ENCODE measurements around the gene PARD3B.

The PARD3B gene

DNA sequence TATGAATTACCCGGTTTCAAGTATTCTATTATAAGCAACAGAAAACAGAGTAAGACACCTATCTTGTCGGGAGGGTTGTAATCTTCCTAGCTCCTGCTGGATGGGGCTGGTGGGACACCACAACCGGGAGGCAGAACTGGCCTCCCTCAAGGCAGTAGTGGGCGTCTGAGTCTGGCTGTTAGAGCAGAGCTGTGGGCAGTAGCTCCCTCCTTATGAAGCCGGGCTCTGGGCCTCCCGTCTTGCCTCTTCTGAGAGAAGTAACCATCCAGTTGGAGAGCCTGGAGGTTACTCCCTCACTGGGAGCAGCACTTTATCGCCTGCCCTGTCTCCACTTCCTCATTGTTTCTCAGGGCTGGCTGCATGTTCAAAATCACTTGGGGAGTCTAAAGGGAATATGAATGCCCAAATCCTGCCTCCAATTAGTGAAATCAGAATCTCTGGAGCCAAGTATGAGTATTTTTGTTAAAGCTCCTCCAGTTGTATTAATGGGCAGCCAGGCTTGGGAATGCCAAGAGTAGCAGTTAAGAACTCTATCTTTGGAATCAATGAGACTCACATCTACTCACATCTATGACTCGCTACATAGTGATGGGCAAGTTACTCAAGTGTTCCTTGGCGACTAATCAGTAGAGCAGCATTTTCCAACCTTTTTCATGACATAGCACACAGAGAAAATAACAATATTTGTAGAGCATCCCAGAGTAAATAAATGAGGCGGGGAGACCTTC lies 1109.8 kb downstream of the PARD3B start:
- no peak for DNase-seq

DNA sequence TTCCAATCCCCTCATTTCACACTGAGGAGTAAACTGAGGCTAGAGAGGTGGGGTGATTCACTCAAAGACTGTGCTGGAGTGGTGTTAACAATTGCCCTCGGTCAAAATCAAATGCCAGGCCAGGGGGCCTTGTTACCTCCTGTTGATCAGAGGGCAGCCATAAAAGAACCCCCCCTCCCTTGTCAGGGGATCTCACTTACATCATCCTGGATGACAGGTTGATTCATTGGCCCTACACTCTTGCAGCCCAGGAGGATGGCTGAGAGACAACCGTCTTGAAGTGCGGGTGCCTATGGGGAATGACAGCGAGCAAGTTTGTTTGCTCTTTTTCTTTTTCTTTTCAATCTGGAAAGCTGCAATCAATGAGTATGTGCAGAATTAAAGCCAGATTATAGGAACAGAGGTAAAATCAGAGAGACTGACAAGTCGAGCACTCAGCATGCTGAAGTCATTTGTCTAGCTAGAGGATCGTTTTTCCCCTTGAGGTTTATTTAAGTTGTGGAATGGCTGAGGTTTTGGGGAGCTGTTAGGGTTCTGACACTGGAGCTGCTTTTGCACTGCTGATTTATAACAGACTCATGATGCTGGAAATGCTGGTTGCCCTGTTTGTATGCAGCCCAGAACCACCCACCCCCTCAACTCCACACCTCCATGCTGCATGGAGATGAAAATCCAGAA lies 1110.6 kb downstream of the PARD3B start:
- no peak for DNase-seq

DNA sequence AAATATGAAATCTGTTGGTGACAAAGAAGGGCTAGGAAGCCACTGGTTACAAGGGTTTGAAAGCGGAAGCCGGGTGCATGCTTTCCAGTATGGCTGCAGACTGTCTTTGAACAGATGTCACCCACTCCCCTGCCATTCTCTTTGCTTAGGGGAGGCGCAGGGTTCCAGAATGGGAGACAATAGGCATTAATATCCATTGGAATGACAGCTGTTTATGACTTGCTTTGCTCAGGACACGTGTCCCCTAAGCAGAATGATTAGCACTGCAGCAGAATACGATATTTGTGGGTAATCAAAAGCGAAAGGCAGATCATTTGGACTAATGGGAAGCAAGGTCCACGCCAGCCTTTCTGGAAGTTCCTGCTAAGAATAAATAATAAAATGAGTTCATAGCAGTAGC lies 1111.2 kb downstream of the PARD3B start:
- DNase-seq = no peak

- no peak for DNase-seq
Observed at GRCh38 chr2:205656941-205657340, 1111.7 kb downstream of the PARD3B start.

DNA sequence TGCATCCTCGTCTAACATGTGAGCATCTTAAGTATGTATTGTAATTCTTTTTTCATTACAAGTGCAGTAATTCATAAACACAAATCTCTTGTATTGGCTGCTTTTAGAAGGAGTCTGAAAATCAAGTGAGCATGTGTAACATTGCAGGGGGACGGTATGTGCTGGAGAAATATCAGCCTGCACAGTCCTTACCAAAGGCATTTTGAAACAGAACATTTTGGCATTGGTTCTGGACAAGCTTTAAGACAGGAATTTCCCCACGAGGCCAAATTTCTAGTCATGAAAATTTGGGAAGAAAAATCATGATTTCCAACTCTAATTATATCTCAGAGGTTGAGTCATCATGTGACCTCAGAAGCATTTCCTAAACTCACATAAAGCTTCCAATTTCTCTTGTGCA lies 1112.3 kb downstream of the PARD3B start:
- DNase-seq = no peak

DNA sequence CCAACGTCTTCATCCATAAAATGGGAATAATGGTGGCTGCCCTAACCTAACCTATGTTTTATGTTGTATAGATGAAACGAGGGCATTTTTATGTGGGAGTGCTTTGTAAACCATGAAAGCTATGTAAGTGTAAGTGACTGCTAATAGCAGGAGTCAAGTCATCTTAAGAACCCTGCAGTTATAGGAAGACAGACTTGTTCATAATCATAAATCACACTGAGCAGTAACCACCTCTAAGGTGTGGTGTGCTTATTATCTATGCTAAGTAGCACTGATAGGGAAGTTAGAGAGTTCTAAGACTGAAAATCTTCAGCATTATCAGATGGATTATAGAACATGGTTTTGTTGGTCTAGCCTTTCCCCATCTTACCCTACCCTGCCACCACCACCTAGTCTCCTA lies 1112.8 kb downstream of the PARD3B start:
- DNase-seq = no peak

- no peak for DNase-seq
Observed at GRCh38 chr2:205658572-205658971, 1113.3 kb downstream of the PARD3B start.

GRCh38 chr2:205659922-205660321 lies 1114.6 kb downstream of the PARD3B start:
- peak; percentile 72 for DNase-seq

DNA sequence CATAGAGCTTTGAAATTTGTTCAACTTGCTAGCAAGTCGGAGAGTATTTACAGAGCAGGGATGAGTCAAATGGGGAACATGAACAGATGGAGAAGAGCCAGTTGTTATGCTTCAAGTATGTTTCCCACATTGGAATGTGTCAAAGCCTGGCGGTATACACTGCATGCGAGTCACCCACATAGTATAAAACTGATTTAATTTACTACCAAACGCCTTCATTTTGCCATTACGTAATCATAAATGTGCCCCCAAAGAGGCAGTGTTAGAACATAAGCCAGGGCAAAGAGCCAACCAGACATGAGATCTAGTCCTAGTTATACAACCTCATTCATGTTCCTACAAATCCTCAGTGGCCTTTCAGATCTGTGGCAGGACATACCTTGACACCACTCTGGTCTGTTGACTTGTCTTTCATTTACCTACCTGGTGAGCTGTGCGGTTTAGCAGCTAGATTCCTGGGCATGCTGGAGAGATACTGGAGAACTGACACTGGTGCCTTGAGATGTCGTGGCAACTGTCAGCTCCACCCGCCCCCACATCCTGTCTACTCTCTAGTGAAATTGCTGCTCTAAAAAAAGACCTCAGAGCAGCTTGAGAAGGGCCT lies 1115.3 kb downstream of the PARD3B start:
- DNase-seq = peak; percentile 74

- DNase-seq = no peak
Observed at GRCh38 chr2:205661281-205661680, 1116.0 kb downstream of the PARD3B start.

DNA sequence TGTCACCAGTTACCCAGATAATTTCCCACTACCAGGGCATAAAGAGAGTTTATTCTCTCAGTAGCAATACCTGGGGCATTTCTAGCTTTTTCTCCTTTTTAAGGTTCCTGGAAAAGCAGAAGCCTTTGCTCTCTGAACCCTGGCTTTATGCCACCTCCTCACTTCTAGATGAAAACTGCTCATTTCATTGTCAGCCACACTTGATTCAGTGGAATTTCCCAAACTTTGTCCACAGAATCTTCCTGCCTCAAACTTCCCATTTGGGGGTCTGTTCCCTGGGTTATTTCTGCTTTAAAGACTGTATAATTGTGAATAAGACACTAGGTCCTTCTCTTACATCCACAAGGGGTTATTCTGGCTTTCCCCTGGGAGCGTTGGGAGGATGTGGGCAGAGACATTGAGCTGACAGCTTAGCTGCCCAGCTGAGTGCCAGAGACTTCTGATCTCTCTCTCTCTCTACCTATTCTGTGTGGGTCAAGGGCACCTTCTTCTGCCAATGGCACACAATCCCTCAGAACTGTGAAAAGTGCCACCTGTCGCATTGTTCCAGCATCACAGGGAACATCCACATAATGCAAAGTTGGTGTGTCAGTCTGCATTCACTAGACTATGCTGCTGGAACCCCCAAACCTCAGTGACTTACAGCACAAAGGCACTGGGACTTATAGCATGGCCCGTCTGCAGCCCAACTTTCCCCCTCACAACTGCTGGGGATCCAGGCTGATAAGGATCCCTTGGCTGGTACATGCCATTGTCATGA lies 1117.1 kb downstream of the PARD3B start:
- DNase-seq = no peak

DNA sequence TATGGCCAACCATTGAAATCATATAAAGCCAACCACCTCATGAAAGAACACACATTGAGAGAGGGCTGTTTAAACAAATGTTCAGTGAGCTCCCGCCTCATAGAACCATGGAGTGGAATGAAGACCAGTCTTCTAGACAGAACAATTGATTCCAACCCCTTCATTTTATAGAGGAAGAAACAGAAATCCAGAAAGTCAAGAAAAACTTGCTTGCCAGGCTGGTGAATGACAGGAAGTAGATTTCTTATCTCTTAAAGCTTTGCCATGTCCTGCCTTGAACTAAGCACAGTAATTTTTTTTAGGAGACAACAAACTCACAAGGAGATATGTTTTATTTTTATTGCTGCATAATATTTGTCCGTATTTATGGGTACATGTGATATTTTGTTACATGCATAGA lies 1120.5 kb downstream of the PARD3B start:
- no peak for DNase-seq

All from NCI-H1694 treated with DMSO at 0.1 percent for 48 hours (cell line).